HepG2 (cell line): ENCODE measurements around the gene GEMIN4. TPM values are rescaled to one million over a fixed set of nuclear protein-coding genes. Genes with fewer than 3 reads are reported as not detected.
A peak's percentile ranks its signal among the peaks of the same experiment; 100 is the strongest.

Source experiments
- NR2F1 ChIP-seq, 2 experiments: fragments of 450-650 bp in 1 of 2; formaldehyde crosslinking in 1 of 2; IDR thresholded peaks; 2 replicates each; pipeline versions ENCODE4 v1.5.0 to v1.6.1; 2016 to 2020; ENCODE audit warnings: mild to moderate bottlenecking in 1 of 2, missing compliant biosample characterization in 1 of 2, missing genetic modification reagents in 1 of 2, moderate library complexity in 1 of 2
- SOX6 ChIP-seq, 2 experiments: fragments of 450-650 bp in 1 of 2; sonication (generic) in 1 of 2; formaldehyde crosslinking in 1 of 2; IDR thresholded peaks; 2 replicates each; pipeline versions ENCODE4 v1.4.0 to v1.6.1; 2017 to 2020; ENCODE audit warnings: antibody characterized with exemption in 1 of 2, mild to moderate bottlenecking in 1 of 2, missing genetic modification reagents in 1 of 2
- ZBTB42 ChIP-seq: sonication (generic); formaldehyde crosslinking; IDR thresholded peaks from 2 replicates; pipeline ENCODE4 v1.5.0; 2020; ENCODE audit warnings: mild to moderate bottlenecking, missing genetic modification reagents
- ZFP36L1 ChIP-seq: sonication (generic); formaldehyde crosslinking; IDR thresholded peaks from 2 replicates; pipeline ENCODE4 v1.8.0; 2022; ENCODE audit warnings: mild to moderate bottlenecking, missing genetic modification reagents, moderate library complexity
- ZNF12 ChIP-seq: sonication (generic); formaldehyde crosslinking; IDR thresholded peaks from 2 replicates; pipeline ENCODE4 v1.5.0; 2020; ENCODE audit warnings: missing genetic modification reagents
- ZNF207 ChIP-seq: fragments of 450-650 bp; IDR thresholded peaks from 2 replicates; pipeline ENCODE4 v1.6.1; 2016; ENCODE audit warnings: antibody characterized with exemption, borderline replicate concordance
- ZNF230 ChIP-seq: sonication (generic); formaldehyde crosslinking; IDR thresholded peaks from 2 replicates; pipeline ENCODE4 v1.4.0; 2020; ENCODE audit warnings: mild to moderate bottlenecking, missing genetic modification reagents
- ZNF432 ChIP-seq: sonication (generic); formaldehyde crosslinking; IDR thresholded peaks from 2 replicates; pipeline ENCODE4 v1.5.0; 2020; ENCODE audit warnings: missing genetic modification reagents, mild to moderate bottlenecking, borderline replicate concordance
- ZNF563 ChIP-seq: sonication (generic); formaldehyde crosslinking; IDR thresholded peaks from 2 replicates; pipeline ENCODE4 v1.8.0; 2022; ENCODE audit warnings: mild to moderate bottlenecking, moderate library complexity, missing genetic modification reagents
- ZNF615 ChIP-seq: sonication (generic); formaldehyde crosslinking; IDR thresholded peaks from 2 replicates; pipeline ENCODE4 v1.5.0; 2020; ENCODE audit warnings: mild to moderate bottlenecking, missing genetic modification reagents, borderline replicate concordance
- ZNF773 ChIP-seq: sonication (generic); formaldehyde crosslinking; IDR thresholded peaks from 2 replicates; pipeline ENCODE4 v1.4.0; 2020; ENCODE audit warnings: missing genetic modification reagents, borderline replicate concordance
- polyA plus RNA-seq, 8 experiments: library from polyadenylated mRNA; depleted of rRNA in 3 of 8; stranded (reverse) in 7 of 8; unstranded in 1 of 8; fragments of >200 nt; fragmentation: Illumina TruSeq in 4 of 8; extraction: Trizol in 4 of 8; gene quantifications; 2 replicates each; pipeline versions ENCODE4 v1.2.1 to v1.2.3, GENCODE V29; 2011 to 2016; ENCODE audit warnings: low read depth in 4 of 8, missing spikeins in 1 of 8, mixed read lengths in 1 of 8; ENCODE audit not compliant: insufficient read depth in 1 of 8
- total RNA-seq, 5 experiments: library from RNA; depleted of rRNA; stranded (reverse); fragments of >200 nt; fragmentation: Illumina TruSeq; extraction: Trizol; gene quantifications; 2 replicates each; pipeline ENCODE4 v1.2.3, GENCODE V29; 2016; ENCODE audit warnings: low read depth in 1 of 5
- TF ChIP-seq, protein P1 (sequence below): sonication (generic); formaldehyde crosslinking; IDR thresholded peaks from 2 replicates; pipeline ENCODE4 v1.4.0; 2020; ENCODE audit warnings: missing genetic modification reagents, mild to moderate bottlenecking, borderline replicate concordance
- TF ChIP-seq, protein P2 (sequence below): sonication (generic); formaldehyde crosslinking; IDR thresholded peaks from 2 replicates; pipeline ENCODE4 v1.8.1; 2022; ENCODE audit warnings: mild to moderate bottlenecking, missing genetic modification reagents
- TF ChIP-seq, protein P3 (sequence below): sonication (generic); formaldehyde crosslinking; IDR thresholded peaks from 2 replicates; pipeline ENCODE4 v1.9.0; 2021; ENCODE audit warnings: missing genetic modification reagents, borderline replicate concordance
- TF ChIP-seq, protein P4 (sequence below), 2 experiments: sonication (generic) in 1 of 2; formaldehyde crosslinking in 1 of 2; IDR thresholded peaks; 2 replicates each; pipeline versions ENCODE4 v1.5.1 to v1.6.1; 2011 to 2020; ENCODE audit warnings: borderline replicate concordance in 1 of 2, low read depth in 1 of 2, low read length in 1 of 2, mild to moderate bottlenecking in 1 of 2, missing genetic modification reagents in 1 of 2, moderate library complexity in 1 of 2

GEMIN4 gene
- total and polyA plus RNA-seq, 2 of the 13 experiments (the other 11 are each of a cell fraction or from before 2014, with no cell fraction given): 10.8 to 22.7 TPM

DNA sequence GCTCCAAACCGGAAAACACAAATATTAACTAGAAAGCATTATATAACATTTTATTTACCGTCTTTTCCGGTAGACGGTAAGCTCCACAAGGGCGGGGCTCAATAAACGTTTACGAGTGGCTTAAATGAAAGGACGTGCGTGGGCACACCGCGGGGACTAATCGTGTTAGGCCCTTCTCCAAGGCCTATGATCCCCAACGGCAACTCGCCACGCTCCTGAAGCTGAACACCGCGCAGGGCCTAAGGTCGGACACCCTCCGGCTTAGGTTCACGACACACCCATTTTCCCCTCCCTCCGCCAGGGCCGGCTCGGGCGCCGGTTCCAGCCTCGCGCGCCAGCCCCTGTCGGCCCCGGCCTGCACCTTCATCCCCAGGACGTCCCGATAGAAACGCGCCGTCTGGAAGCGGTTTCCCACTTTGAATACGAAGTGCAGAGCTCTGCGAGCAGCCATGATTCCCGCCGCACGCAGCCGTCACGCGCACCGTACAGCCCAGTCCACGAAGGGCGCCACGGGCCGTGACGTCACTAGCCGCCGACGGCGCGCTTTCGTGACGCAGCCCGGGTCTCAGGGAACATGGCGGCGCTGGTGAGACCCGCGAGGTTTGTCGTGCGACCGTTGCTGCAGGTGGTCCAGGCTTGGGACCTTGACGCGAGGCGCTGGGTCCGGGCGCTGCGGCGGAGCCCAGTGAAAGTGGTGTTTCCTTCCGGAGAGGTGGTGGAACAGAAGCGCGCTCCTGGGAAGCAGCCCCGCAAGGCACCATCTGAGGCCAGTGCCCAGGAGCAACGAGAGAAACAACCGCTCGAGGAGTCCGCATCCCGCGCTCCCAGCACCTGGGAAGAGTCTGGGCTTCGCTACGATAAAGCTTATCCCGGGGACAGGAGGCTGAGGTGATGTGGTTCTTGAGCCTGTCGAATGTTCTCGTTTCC is 30.0 kb upstream of the GEMIN4 start, which contains the start of the genes GLOD4 and MRM3 (continued):
- TF ChIP-seq, protein P1, sequence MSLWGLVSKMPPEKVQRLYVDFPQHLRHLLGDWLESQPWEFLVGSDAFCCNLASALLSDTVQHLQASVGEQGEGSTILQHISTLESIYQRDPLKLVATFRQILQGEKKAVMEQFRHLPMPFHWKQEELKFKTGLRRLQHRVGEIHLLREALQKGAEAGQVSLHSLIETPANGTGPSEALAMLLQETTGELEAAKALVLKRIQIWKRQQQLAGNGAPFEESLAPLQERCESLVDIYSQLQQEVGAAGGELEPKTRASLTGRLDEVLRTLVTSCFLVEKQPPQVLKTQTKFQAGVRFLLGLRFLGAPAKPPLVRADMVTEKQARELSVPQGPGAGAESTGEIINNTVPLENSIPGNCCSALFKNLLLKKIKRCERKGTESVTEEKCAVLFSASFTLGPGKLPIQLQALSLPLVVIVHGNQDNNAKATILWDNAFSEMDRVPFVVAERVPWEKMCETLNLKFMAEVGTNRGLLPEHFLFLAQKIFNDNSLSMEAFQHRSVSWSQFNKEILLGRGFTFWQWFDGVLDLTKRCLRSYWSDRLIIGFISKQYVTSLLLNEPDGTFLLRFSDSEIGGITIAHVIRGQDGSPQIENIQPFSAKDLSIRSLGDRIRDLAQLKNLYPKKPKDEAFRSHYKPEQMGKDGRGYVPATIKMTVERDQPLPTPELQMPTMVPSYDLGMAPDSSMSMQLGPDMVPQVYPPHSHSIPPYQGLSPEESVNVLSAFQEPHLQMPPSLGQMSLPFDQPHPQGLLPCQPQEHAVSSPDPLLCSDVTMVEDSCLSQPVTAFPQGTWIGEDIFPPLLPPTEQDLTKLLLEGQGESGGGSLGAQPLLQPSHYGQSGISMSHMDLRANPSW: peak; percentile 72; the same call in 1 of the 2 replicates
- TF ChIP-seq ZNF615 (CRISPR knock-in tag) (no peak), ZNF432 (CRISPR knock-in tag) (no peak), ZBTB42 (no peak; the same call in 1 of the 2 replicates), ZNF773 (CRISPR knock-in tag) (no peak), NR2F1 (CRISPR knock-in tag; IDR thresholded peaks at IDR 0.05) (peak in 1 of 2 experiments; percentile 22; a peak in 1 of 4 replicates), ZNF207 (no peak), ZNF12 (CRISPR knock-in tag) (peak; percentile 44; the same call in 1 of the 2 replicates), ZNF230 (CRISPR knock-in tag) (peak; percentile 83; the same call in 1 of the 2 replicates), SOX6 (IDR thresholded peaks at IDR 0.05) (no peak), SOX6 (CRISPR knock-in tag; IDR thresholded peaks at IDR 0.05) (peak; percentile 74; the same call in 1 of the 2 replicates), ZNF563 (CRISPR knock-in tag) (peak; percentile 63; the same call in 1 of the 2 replicates), ZFP36L1 (CRISPR knock-in tag) (no peak)
- TF ChIP-seq, protein P2, sequence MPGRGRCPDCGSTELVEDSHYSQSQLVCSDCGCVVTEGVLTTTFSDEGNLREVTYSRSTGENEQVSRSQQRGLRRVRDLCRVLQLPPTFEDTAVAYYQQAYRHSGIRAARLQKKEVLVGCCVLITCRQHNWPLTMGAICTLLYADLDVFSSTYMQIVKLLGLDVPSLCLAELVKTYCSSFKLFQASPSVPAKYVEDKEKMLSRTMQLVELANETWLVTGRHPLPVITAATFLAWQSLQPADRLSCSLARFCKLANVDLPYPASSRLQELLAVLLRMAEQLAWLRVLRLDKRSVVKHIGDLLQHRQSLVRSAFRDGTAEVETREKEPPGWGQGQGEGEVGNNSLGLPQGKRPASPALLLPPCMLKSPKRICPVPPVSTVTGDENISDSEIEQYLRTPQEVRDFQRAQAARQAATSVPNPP (CRISPR knock-in tag): 0 out of 2 replicates have a peak, but pooled peaks have one; percentile 72
- TF ChIP-seq, protein P3, sequence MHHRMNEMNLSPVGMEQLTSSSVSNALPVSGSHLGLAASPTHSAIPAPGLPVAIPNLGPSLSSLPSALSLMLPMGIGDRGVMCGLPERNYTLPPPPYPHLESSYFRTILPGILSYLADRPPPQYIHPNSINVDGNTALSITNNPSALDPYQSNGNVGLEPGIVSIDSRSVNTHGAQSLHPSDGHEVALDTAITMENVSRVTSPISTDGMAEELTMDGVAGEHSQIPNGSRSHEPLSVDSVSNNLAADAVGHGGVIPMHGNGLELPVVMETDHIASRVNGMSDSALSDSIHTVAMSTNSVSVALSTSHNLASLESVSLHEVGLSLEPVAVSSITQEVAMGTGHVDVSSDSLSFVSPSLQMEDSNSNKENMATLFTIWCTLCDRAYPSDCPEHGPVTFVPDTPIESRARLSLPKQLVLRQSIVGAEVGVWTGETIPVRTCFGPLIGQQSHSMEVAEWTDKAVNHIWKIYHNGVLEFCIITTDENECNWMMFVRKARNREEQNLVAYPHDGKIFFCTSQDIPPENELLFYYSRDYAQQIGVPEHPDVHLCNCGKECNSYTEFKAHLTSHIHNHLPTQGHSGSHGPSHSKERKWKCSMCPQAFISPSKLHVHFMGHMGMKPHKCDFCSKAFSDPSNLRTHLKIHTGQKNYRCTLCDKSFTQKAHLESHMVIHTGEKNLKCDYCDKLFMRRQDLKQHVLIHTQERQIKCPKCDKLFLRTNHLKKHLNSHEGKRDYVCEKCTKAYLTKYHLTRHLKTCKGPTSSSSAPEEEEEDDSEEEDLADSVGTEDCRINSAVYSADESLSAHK (CRISPR knock-in tag): no peak
- TF ChIP-seq, protein P4, sequence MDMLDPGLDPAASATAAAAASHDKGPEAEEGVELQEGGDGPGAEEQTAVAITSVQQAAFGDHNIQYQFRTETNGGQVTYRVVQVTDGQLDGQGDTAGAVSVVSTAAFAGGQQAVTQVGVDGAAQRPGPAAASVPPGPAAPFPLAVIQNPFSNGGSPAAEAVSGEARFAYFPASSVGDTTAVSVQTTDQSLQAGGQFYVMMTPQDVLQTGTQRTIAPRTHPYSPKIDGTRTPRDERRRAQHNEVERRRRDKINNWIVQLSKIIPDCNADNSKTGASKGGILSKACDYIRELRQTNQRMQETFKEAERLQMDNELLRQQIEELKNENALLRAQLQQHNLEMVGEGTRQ (IDR thresholded peaks at IDR 0.05; ENCODE audit: low read depth, low read length): no peak
- TF ChIP-seq, protein P4 (CRISPR knock-in tag; IDR thresholded peaks at IDR 0.05; ENCODE audit: borderline replicate concordance): peak; percentile 59; the same call in 1 of the 2 replicates
